NT2/D1 (cell line): ENCODE results near the gene VAMP2.

Source experiments
- SUZ12 ChIP-seq: IDR thresholded peaks from 2 replicates; pipeline ENCODE4 v1.6.1; 2011; ENCODE audit not compliant: insufficient read length, insufficient read depth; ENCODE audit errors: extremely low read depth
- YY1 ChIP-seq: IDR thresholded peaks from 2 replicates; pipeline ENCODE4 v1.6.1; 2011; ENCODE audit not compliant: insufficient read length, insufficient read depth
- ZNF274 ChIP-seq: IDR thresholded peaks from 2 replicates; pipeline ENCODE4 v1.6.1; 2011; ENCODE audit warnings: mild to moderate bottlenecking, low read depth, low read length

DNA sequence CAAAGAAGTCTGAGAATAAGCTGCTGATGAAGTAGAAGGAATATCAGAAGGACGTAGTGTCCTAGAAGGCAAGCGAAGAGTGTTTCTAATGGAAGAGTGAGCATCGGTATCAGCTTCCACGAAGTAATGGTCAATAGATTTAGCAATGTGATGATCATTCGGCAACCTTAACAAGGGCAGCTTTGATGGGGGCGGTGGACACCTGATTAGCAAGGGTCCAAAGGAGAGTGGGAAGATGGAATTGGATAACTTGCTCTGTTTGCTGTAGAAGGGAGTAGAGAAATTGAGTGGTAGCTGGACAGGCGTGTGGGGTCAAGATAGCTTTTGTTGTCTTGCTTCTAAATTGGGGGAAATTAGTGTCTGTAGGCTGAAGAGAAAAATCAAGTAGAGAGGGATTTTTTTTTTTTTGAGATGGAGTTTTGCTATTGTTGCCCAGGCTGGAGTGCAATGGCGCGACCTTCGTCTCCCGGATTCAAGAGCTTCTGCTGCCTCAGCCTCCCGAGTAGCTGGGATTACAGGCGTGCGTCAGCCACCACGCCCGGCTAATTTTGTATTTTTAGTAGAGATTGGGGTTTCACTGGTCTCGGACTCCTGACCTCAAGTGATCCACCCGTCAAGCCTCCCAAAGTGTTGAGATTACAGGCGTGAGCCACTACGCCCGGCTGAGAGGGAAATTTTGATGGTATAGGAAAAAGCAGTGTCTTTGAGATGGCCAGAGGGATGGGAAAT, 24.9 kb downstream of the VAMP2 start:
- TF ChIP-seq SUZ12 (no peak), ZNF274 (no peak), YY1 (no peak)
